Measurements from ENCODE around the gene SPRR2F.
A peak's percentile ranks its signal among the peaks of the same experiment; 100 is the strongest.
"Not testable (repeated sequence)": the region's sequence is repeated elsewhere in the genome, so short reads cannot be mapped to it uniquely, and the experiment has no call there.

SPRR2F gene

DNA sequence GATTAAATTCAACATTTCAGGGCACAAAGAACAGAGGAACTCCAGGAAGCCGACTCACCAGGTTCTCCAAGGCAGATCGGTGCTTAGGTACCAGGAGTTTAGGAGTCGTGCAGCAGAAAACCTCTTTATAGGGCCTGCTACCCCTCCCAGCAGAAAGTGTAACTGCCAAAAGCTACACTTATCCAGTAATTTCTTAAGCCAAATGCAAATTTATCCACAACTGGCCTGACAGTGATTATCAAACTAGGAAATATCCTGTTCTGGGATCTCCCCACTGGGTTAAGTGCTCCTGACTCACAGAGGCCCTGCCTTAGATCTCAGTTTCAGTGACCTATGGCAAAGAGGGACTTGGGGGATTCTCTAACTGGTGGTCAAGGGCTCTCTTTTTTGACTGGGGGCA lies at the start of gene SPRR2F:
Gene SPRR2F, minus strand, starts transcription at position 101 of the 400 bp plus-strand sequence. CDS start 783 bp downstream, outside the sequence.
- DNase-seq = no peak

DNA sequence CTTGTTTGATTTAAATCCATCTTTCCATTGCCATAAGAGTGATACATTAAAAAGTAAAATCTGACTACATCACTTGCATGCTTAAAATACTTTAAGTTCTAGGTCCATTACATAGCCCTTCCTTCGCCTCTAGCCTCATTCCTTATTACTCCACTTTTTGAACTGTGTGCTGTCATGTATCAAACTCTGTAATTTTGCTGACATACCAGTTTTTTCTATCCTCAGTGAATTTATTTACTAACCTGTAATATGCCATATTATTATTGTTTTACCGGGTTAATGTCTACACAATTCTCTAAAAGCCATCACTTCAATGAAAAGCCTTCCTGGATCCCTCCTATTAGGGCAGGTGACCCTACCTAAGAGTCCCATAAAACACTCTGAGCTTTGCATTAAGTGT lies 42.2 kb upstream of the SPRR2F start:
- DNase-seq = no peak

DNA sequence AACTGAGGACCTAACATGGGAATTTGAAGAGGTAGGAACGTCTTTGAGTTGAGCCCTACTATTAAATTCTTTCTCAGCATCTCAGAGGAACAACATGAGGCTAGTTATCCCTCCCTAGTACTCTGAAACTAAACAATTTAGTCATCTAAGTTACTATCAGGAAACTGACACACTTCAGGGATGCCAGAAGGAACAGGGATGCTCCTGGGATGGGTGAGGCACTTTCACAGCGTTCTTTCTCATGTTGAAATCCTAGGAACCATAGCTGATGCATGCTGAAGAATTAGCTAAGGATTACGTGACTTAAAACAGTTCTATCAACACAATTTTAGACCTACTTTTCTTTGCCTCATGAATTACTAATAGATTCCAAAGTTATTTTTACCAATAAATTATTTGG lies 39.2 kb upstream of the SPRR2F start:
- no peak for DNase-seq

DNA sequence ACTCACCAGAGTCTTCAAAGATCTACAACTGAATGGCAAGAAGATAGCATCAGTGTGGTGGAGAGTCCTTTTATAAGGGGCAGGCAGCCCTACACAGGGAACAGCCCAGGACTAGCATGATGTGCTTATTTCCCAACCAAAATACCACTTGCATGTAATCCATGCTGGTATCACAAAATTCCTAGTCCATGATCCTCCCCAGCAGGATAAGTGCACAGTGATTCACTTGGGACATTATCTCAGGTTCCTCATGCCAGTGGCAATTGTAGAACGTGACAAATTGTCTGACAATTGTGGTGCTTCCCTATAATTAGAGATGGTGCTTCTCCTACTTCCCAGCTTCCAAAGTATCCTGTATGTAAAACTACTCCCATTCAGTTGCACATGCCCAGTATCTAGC lies 37.5 kb upstream of the SPRR2F start, which contains the start of gene SPRR2G:
Gene SPRR2G, minus strand, starts transcription at position 45 of the 400 bp plus-strand sequence. CDS start 780 bp downstream, outside the sequence.
- no peak for DNase-seq

DNA sequence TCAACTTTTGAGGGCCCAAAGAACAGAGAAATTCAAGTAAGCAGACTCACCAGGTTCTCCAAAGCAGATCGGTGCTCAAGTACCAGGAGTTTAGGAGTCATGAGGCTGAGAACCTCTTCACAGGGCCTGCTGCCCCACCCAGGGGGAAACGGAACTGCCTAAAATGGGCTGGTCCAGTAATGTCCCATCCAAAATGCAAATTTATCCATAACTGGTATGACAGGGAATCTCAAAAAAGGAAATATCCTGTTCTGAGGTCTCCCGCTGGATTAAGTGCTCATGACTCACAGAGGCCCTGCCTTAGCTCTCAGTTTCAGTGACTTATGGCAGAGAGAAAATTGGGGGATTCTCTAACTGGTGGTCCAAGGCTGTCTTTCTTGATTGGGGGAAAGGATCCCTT lies 28.1 kb upstream of the SPRR2F start:
- no peak for DNase-seq

- DNase-seq = no peak
Measured at GRCh38 chr1:153140484-153140883, 27.2 kb upstream of the SPRR2F start.

GRCh38 chr1:153133743-153134142 lies 20.4 kb upstream of the SPRR2F start:
- DNase-seq = no peak

GRCh38 chr1:153133267-153133666 lies 20.0 kb upstream of the SPRR2F start:
- no peak for DNase-seq

DNA sequence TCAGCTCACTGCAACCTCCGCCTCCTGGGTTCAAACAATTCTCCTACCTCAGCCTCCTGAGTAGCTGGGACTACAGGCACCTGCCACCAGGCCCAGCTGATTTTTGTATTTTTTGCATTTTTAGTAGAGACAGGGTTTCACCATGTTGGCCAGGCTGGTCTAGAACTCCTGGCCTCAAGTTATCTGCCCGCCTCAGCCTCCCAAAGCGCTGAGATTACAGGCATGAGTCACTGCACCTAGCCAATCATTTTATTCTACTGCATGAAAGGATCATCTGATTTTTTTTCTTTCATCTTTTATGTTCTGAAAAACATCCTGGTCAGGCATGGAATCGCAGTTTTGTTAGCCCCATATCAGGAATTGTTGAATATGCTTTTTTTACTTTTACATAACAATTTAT lies 15.4 kb upstream of the SPRR2F start:
- not testable (repeated sequence) for DNase-seq

DNA sequence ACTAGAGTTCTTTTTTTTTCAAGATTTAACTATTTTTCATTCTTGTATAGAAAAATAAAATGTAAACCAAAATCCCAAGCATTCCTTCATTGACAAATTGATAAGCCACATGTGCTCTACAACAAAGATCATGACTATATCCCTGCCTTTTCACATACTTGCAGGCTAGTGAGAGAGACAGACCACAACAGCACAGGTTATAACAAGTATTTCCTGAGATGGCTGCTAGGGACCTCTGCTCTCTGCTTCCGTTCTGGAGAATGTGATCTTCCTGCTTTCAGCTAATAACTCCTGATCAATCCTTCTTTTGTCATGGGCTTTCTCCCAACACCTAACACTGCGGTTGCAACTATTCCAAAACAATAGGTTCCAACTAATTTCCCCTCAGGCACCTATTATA lies 14.0 kb upstream of the SPRR2F start:
- no peak for DNase-seq

- DNase-seq = no peak
Measured at GRCh38 chr1:153125536-153125935, 12.2 kb upstream of the SPRR2F start.

- not testable (repeated sequence) for DNase-seq
Measured at GRCh38 chr1:153123793-153124192, 10.5 kb upstream of the SPRR2F start.

DNA sequence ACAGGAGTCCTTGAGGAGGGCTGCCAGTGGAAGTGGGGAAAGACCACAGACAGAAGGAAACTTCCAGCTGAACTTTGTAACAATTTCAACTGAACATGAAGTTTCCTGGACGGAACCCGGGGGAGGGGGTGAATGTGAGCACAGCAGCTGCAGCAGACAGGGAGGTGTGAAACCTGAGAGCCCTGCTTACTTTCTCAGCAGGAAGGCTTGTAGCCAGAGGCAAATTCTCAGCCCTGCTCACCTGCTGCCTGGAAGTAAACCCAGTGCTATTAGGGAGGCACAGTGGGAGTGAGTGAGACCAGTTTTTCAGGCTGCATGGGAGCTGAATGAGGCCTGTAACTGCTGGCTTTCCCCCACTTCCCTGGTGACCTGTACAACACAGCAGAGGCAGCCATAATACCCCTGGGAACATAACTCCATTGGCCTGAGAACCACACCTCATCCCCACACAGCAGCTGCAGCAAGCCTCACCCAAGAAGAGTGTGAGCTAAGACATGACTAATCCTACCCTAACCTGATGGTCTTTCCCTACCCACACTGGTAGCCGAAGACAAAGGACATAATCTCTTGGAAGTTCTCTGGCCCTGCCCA lies 9.6 kb upstream of the SPRR2F start:
- DNase-seq = peak; percentile 93

- DNase-seq = no peak
Measured at GRCh38 chr1:153120945-153121344, 7.6 kb upstream of the SPRR2F start.

- DNase-seq = peak; percentile 89
Measured at GRCh38 chr1:153119491-153119971, 6.2 kb upstream of the SPRR2F start.

GRCh38 chr1:153115264-153115663 lies 1.9 kb upstream of the SPRR2F start:
- DNase-seq = not testable (repeated sequence)

DNA sequence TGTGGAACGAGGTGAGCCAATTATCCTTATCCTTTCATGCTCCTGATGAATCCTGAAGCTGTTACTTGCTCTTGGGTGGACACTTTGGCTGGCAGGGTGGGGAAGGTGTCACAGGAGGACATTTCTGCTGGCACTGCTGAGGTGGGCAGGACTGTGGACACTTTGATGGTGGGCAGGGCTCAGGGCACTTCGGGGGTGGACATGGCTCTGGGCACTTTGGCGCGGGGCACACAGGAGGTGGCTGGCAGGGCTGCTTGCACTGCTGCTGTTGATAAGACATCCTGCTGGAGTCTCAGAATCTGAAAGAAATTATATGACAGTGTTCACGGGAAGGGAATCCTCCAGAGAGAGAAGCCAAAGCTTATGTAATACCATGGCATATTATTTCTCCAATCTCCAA lies 862 bp downstream of the SPRR2F start:
- not testable (repeated sequence) for DNase-seq

GRCh38 chr1:153100245-153100644 lies 13.1 kb downstream of the SPRR2F start:
- DNase-seq = no peak

GRCh38 chr1:153099461-153100045 lies 13.8 kb downstream of the SPRR2F start:
- no peak for DNase-seq

DNA sequence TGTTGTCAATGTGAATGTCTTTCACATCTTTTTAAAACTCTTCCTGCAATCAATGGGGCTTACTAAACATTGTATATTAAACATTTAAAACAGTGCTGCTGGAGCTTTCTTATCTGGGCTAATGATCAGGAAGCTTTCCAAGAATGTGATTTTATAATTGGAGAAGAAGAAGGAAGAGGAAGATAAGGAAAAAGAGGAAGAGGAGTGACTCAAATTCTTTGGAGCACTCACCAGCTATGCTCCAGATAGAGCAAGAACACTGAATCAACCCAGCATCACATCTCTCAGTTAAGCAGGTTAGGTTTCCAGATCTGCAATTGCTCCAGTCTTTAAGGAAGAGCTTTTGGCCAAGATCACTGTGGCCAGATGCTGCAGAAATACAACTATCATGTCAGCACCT lies 17.6 kb downstream of the SPRR2F start:
- no peak for DNase-seq

- DNase-seq = no peak
Measured at GRCh38 chr1:153094426-153094825, 18.9 kb downstream of the SPRR2F start, which contains the start of gene SPRR2E. Gene SPRR2E, minus strand, starts transcription at chr1:153094526. Its CDS starts 775 bp downstream, at chr1:153093751.

- DNase-seq = no peak
Measured at GRCh38 chr1:153087652-153088051, 25.7 kb downstream of the SPRR2F start.

DNA sequence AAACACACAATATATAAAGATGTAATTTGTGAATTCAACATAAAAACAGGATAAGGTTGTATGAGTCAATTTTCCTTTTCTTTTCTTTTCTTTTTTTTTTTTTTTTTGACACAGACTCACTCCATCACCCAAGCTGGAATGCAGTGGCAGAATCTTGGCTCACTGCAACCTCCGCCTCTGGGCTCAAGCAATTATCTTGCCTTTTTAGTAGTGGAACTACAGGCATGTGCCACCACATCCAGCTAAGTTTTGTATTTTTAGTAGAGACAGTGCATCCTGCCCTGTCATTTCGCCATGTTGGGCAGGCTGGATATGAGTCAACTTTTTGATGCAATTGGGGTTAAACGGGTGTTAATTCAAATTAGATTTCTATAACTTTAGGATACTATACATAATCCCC lies 31.6 kb downstream of the SPRR2F start:
- no peak for DNase-seq

Data from NCI-H187 treated with DMSO at 0.1 percent for 48 hours (cell line).